ENCODE data around the gene PHC3. TPM values are rescaled to one million over a fixed set of nuclear protein-coding genes. Genes with fewer than 3 reads are reported as not detected.

Gene PHC3
- total RNA-seq, 1 experiment from 2014 or later, result 55.4 TPM

- no peaks in the 10 kb centered on the region for H3K4me1 ChIP-seq (ENCODE audit: insufficient read depth, low read length, poor library complexity, severe bottlenecking)
- ChIA-PET POLR2A (ENCODE audit: low non-redundant PET) (no interaction called here), CTCF (no interaction called here)
- no peak for DNase-seq (ENCODE audit: low spot score)
- intact Hi-C loops (cut with micrococcal nuclease; ENCODE audit: unreplicated experiment), result no loop called here
- no peak for TF ChIP-seq CTCF (conservative IDR thresholded peaks at IDR 0.05; ENCODE audit: low read depth, low read length)
- TF ChIP-seq EZH2 (IDR thresholded peaks at IDR 0.05; ENCODE audit: borderline replicate concordance, low read depth, low read length, poor library complexity, severe bottlenecking), result no peak
- no peaks in the 10 kb centered on the region for H3K27me3 ChIP-seq (replicated peaks; ENCODE audit: insufficient read depth, low read depth, low read length, poor library complexity)
- H3K27ac ChIP-seq (ENCODE audit: low read depth, low read length, poor library complexity, severe bottlenecking), result no peak overlapping the region
- H3K9me3 ChIP-seq (ENCODE audit: low read depth, low read length, poor library complexity, severe bottlenecking), result no peaks in the 10 kb centered on the region
- no TSS peak for BruUV-seq (replicated peaks)
- H3K4me3 ChIP-seq (ENCODE audit: low read depth, low read length, poor library complexity, severe bottlenecking), result no peak overlapping the region
- H3K36me3 ChIP-seq (ENCODE audit: insufficient read depth, low read length, poor library complexity, severe bottlenecking), result peaks cover 46% of the 10 kb centered on the region
Measured at GRCh38 chr3:170163956-170164645, 17.4 kb downstream of the PHC3 start.

GRCh38 chr3:170162630-170163029 lies 18.9 kb downstream of the PHC3 start:
- no peak for TF ChIP-seq CTCF (conservative IDR thresholded peaks at IDR 0.05; ENCODE audit: low read depth, low read length)
- no peak for TF ChIP-seq EZH2 (IDR thresholded peaks at IDR 0.05; ENCODE audit: borderline replicate concordance, low read depth, low read length, poor library complexity, severe bottlenecking)
- H3K27ac ChIP-seq (ENCODE audit: low read depth, low read length, poor library complexity, severe bottlenecking), result no peak overlapping the region
- H3K4me3 ChIP-seq (ENCODE audit: low read depth, low read length, poor library complexity, severe bottlenecking), result no peak overlapping the region
- DNase-seq (ENCODE audit: low spot score), result no peak
- H3K4me1 ChIP-seq (ENCODE audit: insufficient read depth, low read length, poor library complexity, severe bottlenecking), result no peaks in the 10 kb centered on the region
- no peaks in the 10 kb centered on the region for H3K27me3 ChIP-seq (replicated peaks; ENCODE audit: insufficient read depth, low read depth, low read length, poor library complexity)
- ChIA-PET CTCF (no interaction called here), POLR2A (ENCODE audit: low non-redundant PET) (no interaction called here)
- no peaks in the 10 kb centered on the region for H3K9me3 ChIP-seq (ENCODE audit: low read depth, low read length, poor library complexity, severe bottlenecking)
- intact Hi-C loops (cut with micrococcal nuclease; ENCODE audit: unreplicated experiment), result no loop called here
- H3K36me3 ChIP-seq (ENCODE audit: insufficient read depth, low read length, poor library complexity, severe bottlenecking), result peaks cover 42% of the 10 kb centered on the region
- BruUV-seq (replicated peaks), result no TSS peak

- peaks cover 42% of the 10 kb centered on the region for H3K36me3 ChIP-seq (ENCODE audit: insufficient read depth, low read length, poor library complexity, severe bottlenecking)
- POLR2A ChIA-PET (ENCODE audit: low non-redundant PET), result no interaction called here
- intact Hi-C loops (cut with micrococcal nuclease; ENCODE audit: unreplicated experiment), result no loop called here
- CTCF ChIA-PET, result no interaction called here
- no peaks in the 10 kb centered on the region for H3K4me1 ChIP-seq (ENCODE audit: insufficient read depth, low read length, poor library complexity, severe bottlenecking)
- no TSS peak for BruUV-seq (replicated peaks)
- DNase-seq (ENCODE audit: low spot score), result no peak
- H3K27me3 ChIP-seq (replicated peaks; ENCODE audit: insufficient read depth, low read depth, low read length, poor library complexity), result no peaks in the 10 kb centered on the region
- TF ChIP-seq CTCF (conservative IDR thresholded peaks at IDR 0.05; ENCODE audit: low read depth, low read length), result no peak
- no peak for TF ChIP-seq EZH2 (IDR thresholded peaks at IDR 0.05; ENCODE audit: borderline replicate concordance, low read depth, low read length, poor library complexity, severe bottlenecking)
- H3K9me3 ChIP-seq (ENCODE audit: low read depth, low read length, poor library complexity, severe bottlenecking), result no peaks in the 10 kb centered on the region
- H3K27ac ChIP-seq (ENCODE audit: low read depth, low read length, poor library complexity, severe bottlenecking), result no peak overlapping the region
- H3K4me3 ChIP-seq (ENCODE audit: low read depth, low read length, poor library complexity, severe bottlenecking), result no peak overlapping the region
Measured at GRCh38 chr3:170162052-170162451, 19.5 kb downstream of the PHC3 start.
